GM18519 (cell line): ENCODE results near the gene OCA2.

Experiments
- ATAC-seq: cut with Tn5 transposase; IDR thresholded peaks from one replicate; pipeline ENCODE4 v1.9.1; 2021; ENCODE audit warnings: mild to moderate bottlenecking, moderate library complexity; ENCODE audit not compliant: unreplicated experiment, low FRiP score

OCA2 gene

GRCh38 chr15:28082891-28083684 is 16.0 kb downstream of the OCA2 start:
- no peak for ATAC-seq

DNA sequence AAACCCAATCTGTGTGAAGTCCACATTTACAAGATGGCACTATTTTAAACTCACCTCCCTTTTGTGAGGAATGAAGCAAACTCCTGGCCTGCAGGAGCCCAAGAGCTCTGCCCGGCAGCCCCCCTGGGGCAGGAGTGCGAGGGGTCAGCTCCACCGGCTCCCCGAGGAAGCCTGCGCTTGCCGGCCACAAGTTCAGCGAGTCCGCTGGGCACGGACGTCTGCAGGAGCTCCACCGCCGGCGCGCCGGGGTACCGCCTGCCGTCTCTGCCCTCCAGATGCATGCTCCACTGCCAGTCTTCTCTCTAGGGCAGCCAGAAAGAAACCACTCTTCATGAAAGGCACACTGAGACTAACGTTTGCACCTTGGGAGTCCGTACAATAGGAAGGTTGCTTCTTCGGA is 17.5 kb downstream of the OCA2 start:
- ATAC-seq: no peak

GRCh38 chr15:28080386-28080785 is 18.7 kb downstream of the OCA2 start:
- no peak for ATAC-seq

- ATAC-seq: no peak
These were observed 19.7 kb downstream of the OCA2 start for GRCh38 chr15:28079313-28079969.

- no peak for ATAC-seq
These were observed 20.9 kb downstream of the OCA2 start for GRCh38 chr15:28078191-28078719.

- no peak for ATAC-seq
These were observed 23.5 kb downstream of the OCA2 start for GRCh38 chr15:28075573-28075972.

DNA sequence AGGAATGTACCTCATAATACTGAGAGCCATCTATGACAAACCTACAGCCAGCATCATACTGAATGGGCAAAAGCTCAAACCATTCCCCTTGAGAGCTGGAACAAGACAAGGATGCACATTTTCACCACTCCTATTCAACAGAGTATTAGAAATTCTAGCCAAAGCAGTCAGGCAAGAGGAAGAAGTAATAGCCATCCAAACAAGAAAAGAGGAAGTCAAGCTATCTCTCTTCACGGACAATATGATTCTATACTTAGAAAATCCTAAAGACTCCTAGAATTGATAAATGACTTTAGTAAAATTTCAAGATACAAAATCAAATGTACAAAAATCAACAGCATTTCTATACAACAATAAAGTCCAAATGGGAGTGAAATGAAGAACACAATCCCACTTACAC is 30.2 kb downstream of the OCA2 start:
- ATAC-seq: no peak

DNA sequence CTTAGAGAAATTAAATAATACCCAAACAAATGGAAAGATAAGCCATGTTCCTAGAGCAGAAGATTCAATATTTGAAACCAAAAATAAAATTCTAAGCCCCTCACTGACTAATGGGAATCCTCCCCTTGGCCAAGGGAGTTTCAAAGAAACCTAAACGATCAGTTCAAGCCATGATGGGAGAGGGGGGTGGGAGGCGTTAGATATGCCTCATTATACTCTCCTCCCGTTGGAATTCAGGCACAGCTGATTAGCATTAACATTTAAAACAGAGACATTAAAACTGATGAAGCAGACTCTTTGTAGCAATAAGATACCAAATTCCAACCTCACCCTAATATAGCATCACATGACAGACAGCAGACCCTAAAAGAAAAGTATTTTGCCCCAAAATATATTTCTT is 32.9 kb downstream of the OCA2 start:
- no peak for ATAC-seq

GRCh38 chr15:28060005-28060404 is 39.1 kb downstream of the OCA2 start:
- ATAC-seq: no peak

DNA sequence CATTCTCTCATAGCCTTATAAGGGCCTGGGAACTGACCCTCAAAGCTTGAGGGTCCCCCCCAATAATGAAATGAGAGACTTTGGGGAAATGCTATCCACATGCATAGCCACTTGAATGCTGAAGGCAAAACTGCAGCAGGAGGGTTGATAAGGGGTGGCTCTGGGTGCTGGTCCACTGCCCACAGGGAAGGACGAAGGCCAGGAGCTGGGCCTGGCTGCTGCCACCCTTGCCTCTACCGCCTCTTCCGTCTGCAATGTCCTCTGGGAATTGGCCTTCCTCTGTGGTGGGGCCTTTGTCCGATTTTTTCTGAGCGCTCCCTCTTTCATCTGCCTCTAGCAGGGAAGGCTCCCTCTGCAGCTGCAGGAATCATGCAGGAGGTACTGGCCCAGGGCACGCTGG is 41.0 kb downstream of the OCA2 start:
- ATAC-seq: no peak

DNA sequence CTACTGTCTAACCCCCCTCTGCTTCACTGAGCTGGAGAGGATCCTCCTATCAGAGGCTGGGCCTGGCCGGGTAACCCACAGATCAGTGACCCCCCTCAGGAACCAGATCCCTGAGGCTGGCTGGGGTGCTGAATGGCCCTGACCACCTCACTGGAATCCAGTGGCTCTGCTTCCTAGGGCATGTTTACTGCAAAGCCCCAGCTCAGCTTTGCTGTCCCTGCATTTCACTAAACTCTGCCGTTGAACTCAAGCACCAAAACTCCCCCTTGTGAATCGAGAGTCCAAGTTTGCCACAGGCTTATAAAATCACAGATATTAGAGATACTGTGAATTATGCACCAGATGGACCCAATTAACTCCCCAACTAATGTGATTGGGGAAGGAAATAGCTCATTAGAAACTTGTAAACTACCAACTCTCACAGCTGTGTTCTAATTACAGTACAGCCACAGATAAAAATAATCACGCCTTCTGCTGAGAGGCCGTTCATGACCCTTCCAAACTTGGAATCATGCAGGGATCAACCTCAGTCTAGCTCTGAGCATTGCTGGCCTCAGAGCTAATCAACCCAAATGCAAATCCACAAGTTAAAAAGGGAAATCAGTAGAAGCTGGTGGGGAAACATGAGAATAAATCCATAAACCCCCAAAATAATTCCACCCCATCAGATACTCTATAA is 47.0 kb downstream of the OCA2 start:
- ATAC-seq: no peak

DNA sequence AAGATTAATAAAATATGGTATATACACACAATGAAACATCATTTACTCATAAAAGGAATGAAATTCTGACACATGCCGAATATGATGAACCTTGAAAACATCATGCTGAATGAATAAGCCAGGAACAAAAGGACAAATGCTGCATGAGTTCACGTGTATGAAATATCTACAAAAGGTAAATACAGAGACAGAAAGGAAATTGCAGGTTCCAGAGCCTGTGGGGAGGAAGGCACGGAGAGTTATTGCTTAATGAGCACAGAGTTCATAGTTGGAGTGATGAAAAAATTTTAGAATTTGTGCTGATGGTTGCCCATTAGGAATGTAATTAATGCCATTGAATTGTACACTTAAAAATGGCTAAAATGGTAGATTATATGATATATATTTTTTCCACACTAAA is 49.5 kb downstream of the OCA2 start:
- no peak for ATAC-seq

- ATAC-seq: no peak
These were observed 51.8 kb downstream of the OCA2 start for GRCh38 chr15:28047277-28047676.

GRCh38 chr15:28044121-28044672 is 54.9 kb downstream of the OCA2 start:
- ATAC-seq: no peak

GRCh38 chr15:28043691-28044091 is 55.4 kb downstream of the OCA2 start:
- no peak for ATAC-seq

DNA sequence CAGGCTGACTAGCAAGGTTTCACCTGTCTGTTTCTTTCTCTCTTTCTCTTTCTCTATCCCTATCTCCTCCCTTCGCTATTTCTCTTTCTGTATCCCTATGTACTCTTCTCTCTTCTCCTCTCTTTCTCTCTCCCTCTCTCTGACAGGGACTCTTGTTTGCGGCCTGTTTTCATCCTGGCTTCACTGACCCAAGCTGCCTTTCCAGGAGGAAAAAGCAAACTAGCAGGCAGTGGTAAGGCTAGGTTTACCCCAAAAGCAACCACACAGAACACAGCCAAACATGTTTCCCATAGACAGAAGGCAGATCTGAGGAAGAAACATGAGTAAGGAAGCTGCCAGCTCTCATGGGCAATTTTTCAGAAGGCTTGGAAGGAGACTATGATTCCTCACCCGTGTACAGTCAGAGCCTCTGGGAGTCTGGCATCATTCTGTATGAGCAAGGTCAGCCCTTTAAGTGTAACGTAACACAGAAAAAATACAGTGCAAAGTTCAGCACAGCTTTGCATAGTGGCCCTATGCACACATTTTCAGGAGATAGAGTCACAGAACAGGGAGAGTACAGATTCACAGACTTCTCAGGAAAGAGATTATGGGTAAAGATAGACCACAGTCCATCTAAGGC is 61.0 kb downstream of the OCA2 start:
- no peak for ATAC-seq

DNA sequence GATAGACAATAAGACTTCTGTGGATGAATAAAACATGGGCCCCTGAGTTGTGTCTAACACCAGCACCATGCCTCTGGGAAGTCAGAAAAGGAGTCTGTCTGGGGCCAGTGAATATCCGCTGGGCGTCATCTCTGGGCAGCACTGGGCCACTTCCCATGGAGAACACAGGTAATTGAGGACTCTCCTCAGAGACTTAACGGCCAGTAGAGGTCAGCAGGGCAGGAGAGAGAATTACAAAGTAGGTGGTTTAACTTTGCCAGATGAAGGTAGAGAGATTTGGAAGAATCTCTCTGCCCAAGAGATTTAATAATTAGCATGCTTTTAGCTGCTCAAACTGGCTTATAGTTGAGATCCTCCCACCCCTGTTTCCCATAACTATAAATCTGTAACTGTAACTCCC is 65.7 kb downstream of the OCA2 start:
- ATAC-seq: no peak

DNA sequence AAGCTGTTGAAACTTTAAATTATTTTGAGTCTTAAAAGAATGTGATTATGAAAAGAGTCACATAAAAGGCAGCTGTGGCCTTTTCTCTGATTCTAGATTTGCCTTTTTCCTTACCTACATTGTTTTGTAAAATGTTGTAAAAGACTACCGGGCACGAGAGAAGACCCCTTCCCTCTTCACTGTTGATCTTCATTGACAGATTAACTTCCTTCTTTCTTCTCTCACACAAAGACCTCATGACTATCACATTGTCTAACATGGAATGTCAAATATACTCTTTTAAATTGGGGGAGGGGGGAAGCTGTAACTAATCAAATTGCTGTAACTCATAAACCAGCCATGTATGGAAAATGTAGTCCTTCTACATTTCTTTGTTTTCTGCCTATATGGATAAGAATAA is 68.3 kb downstream of the OCA2 start:
- ATAC-seq: no peak

DNA sequence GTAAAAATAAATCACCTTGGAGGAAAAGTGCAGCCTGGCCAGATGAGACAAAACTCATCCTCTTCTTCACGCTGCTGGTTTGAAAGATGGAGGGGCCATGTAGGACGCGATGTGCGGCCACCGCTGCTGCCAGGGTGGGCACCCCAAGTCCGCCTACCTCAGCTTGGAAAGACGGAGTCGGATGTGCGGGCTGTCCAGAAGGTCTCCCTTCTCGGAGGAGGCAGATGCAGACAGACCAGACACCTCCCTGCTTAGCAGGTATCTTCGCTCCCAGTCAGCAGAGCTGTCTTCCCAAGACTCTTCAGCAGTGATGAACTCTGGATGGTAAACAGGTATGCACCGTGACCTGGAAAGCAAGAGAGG is 71.4 kb downstream of the OCA2 start:
- ATAC-seq: no peak

GRCh38 chr15:28026764-28027713 is 72.1 kb downstream of the OCA2 start:
- no peak for ATAC-seq
